Upper lobe of left lung (tissue), 6 donors: Measurements from ENCODE around the gene RAX2. TPM values are rescaled to one million over a fixed set of nuclear protein-coding genes. Genes with fewer than 3 reads are reported as not detected.

Experiments
- ATAC-seq, 2 donors: fragments of 200-7000 bp; cut with Tn5 transposase; one replicate each; pipeline ENCODE4 v1.9.1; 2022; ENCODE audit warnings: mild to moderate bottlenecking in 2 of 2, moderate library complexity in 2 of 2; ENCODE audit not compliant: low FRiP score in 2 of 2
- DNase-seq, 2 donors: peaks; one replicate each; pipeline ENCODE4 v3.0.0-alpha.2; 2019 to 2020
- H3K27ac ChIP-seq, 4 donors: fragments of 200-600 bp; sonication (generic); one replicate each; pipeline ENCODE4 v1.5.1; 2016 to 2019
- H3K27me3 ChIP-seq, 4 donors: fragments of 200-600 bp; sonication (generic); one replicate each; pipeline ENCODE4 v1.5.1; 2017 to 2019
- H3K36me3 ChIP-seq, 4 donors: fragments of 200-600 bp; sonication (generic); one replicate each; pipeline ENCODE4 v1.5.1; 2016 to 2019
- H3K4me1 ChIP-seq, 4 donors: fragments of 200-600 bp; sonication (generic); one replicate each; pipeline ENCODE4 v1.5.1; 2018 to 2019
- H3K4me3 ChIP-seq, 4 donors: fragments of 200-600 bp; sonication (generic); one replicate each; pipeline ENCODE4 v1.5.1; 2017 to 2019; ENCODE audit warnings: mild to moderate bottlenecking in 2 of 4, moderate library complexity in 1 of 4
- H3K9me3 ChIP-seq, 4 donors: fragments of 200-600 bp; sonication (generic); one replicate each; pipeline ENCODE4 v1.5.1; 2018 to 2019
- CTCF ChIP-seq, 6 experiments: fragments of 450-650 bp in 4 of 6; fragments of 200-600 bp in 2 of 6; sonication (generic) in 2 of 6; IDR thresholded peaks; one replicate each; pipeline ENCODE4 v1.5.1; 2016 to 2019; ENCODE audit warnings: antibody characterized with exemption in 6 of 6
- EP300 ChIP-seq, 4 donors: sonication (generic); formaldehyde crosslinking; IDR thresholded peaks; one replicate each; pipeline ENCODE4 v1.5.1; 2017; ENCODE audit warnings: antibody characterized with exemption in 4 of 4, control low read depth in 2 of 4
- POLR2A ChIP-seq, 4 donors: fragments of 450-650 bp; IDR thresholded peaks; one replicate each; pipeline ENCODE4 v1.5.1; 2016 to 2017; ENCODE audit warnings: antibody characterized with exemption in 4 of 4, mild to moderate bottlenecking in 2 of 4
- POLR2AphosphoS5 ChIP-seq, 2 donors: sonication (generic); formaldehyde crosslinking; IDR thresholded peaks; one replicate each; pipeline ENCODE4 v1.5.1; 2017; ENCODE audit warnings: antibody characterized with exemption in 2 of 2
- WGBS, 2 donors: methylation state at CpG; one replicate each; pipeline ENCODE4 v1.1.5; 2017 to 2018; 5-methylcytosine and 5-hydroxymethylcytosine counted together
- total RNA-seq, 6 donors: library from RNA; depleted of rRNA in 4 of 6; stranded (reverse); fragments of >200 nt in 4 of 6; gene quantifications; one replicate each; pipeline versions ENCODE4 v1.1.0 to v1.2.1, GENCODE V29; 2016 to 2021
- donor health status: DM: no; HTN: no; CAD: no; lungs with moderate emphysema.
- donor health status: DM: no; HTN: yes; CAD: no; lungs with severe emphysema.

Gene RAX2
- total RNA-seq, 6 donors from 2014 or later, result not detected

DNA sequence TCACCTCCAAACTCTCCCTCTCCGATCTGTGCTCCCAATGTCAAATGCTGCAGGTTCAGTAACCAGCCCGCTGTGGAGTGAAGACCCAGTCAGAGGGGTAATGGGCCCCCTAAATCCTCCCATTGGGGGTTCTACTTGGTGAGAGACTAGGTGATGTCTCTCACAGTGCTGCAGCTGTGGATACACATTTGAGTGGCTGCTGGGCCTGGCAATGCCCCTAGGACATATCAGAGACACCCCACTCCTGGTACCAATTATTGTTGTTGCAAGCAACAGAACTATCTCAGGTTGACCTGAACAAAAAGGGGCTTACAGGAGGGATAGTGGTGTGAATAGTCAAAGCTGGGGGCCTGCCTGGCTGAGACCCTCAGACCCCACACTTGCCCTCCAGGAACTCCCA, 9.6 kb upstream of the RAX2 start:
- 96 to 100% methylated on average over 2 of the region's 2 CpGs for WGBS, 2 donors
- no peak overlapping the region for H3K4me3 ChIP-seq
- H3K27me3 ChIP-seq, result peaks cover 0 to 7% (median 3%) of the 10 kb centered on the region in 4 donors
- peaks cover 12 to 27% (median 17%) of the 10 kb centered on the region in 4 donors for H3K9me3 ChIP-seq
- H3K4me1 ChIP-seq, result peaks cover 0 to 19% (median 4%) of the 10 kb centered on the region in 4 donors
- H3K36me3 ChIP-seq, result peaks cover 0 to 10% (median 0%) of the 10 kb centered on the region in 4 donors
- TF ChIP-seq POLR2AphosphoS5 (IDR thresholded peaks at IDR 0.05), result no peak
- TF ChIP-seq CTCF (IDR thresholded peaks at IDR 0.05), result no peak
- no peak for TF ChIP-seq POLR2A (IDR thresholded peaks at IDR 0.05)
- no peak for TF ChIP-seq EP300 (IDR thresholded peaks at IDR 0.05)
- H3K27ac ChIP-seq, result no peak overlapping the region
- DNase-seq, result no peak
- ATAC-seq, result no peak

DNA sequence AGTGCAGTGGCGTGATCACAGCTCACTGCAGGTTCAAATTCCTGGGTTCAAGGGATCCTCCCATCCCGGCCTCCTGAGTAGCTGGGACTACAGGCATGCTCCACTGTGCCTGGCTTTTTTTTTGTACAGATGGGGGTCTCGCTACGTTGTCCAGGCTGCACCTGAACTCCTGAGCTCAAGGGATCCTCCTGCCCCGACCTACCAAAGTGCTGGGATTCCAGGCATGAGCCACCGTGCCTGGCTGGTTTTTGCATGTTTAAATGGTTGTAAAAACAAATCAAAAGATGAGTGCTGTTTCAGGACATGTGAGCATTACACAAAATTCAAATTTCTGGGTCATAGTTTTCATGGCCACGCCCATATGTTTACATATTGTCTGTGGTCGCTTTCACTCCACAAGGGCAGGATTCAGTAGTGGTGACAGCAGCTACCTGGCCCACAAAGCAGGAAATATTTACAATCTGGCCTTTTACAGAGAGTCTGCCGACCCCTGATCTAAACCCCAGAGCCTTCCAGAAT, 8.8 kb upstream of the RAX2 start:
- H3K4me3 ChIP-seq, result no peak overlapping the region
- peaks cover 0 to 4% (median 2%) of the 10 kb centered on the region in 4 donors for H3K27me3 ChIP-seq

DNA sequence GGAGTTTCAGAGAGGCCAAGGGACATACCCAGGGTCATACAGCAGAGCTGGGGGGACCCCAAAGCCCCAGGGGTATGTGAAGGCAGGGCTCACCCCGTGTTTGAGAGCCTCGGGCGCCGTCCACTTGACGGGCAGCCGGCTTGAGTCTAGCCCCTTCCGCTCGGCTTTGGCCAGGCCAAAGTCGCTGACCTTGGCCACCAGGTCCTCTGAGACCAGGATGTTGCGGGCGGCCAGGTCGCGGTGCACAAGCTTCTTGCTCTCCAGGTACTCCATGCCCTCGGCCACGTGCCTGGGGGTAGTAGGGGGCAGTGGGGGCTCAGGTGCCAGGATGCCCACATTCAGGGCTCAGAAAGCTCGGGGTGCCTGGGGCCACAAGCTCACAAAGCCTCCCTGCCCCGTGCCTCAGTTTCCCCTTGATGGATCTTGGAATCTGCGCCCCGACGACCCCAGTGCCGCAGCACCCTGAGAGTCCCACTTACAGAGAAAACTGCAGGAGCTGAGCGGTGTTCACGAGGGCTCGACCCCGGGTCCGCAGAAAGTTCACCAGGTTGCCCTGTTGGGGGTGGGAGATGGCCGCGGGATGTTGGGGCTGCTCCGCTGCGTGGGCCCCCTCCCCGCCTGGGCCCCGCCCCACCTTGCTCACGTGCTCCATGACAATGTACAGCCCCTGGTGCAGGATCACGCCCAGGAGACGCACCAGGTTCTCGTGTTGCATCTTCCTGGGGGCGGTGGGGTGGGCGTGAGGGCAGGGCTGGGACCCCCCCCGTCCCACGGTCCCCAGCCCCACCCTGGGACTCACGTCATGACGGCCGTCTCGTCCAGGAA, 7.1 kb upstream of the RAX2 start:
- WGBS, 2 donors, result 75 to 85% methylated on average over 4 to 44 of the region's 44 CpGs
- peaks cover 0 to 10% (median 0%) of the 10 kb centered on the region in 4 donors for H3K36me3 ChIP-seq
- no peak overlapping the region for H3K4me3 ChIP-seq
- H3K4me1 ChIP-seq, result no peaks in the 10 kb centered on the region
- ATAC-seq, result no peak
- H3K9me3 ChIP-seq, result peaks cover 12 to 27% (median 17%) of the 10 kb centered on the region in 4 donors
- no peak for TF ChIP-seq CTCF (IDR thresholded peaks at IDR 0.05)
- TF ChIP-seq POLR2A (IDR thresholded peaks at IDR 0.05), result no peak
- TF ChIP-seq EP300 (IDR thresholded peaks at IDR 0.05), result no peak
- no peak for TF ChIP-seq POLR2AphosphoS5 (IDR thresholded peaks at IDR 0.05)
- H3K27me3 ChIP-seq, result no peaks in the 10 kb centered on the region
- H3K27ac ChIP-seq, result no peak overlapping the region
- DNase-seq, result peak in 1 of 2 donors; percentile 80

More for the DNA sequence above, 8.8 kb upstream of the RAX2 start:
- TF ChIP-seq POLR2A (IDR thresholded peaks at IDR 0.05) (no peak), POLR2AphosphoS5 (IDR thresholded peaks at IDR 0.05) (no peak), CTCF (IDR thresholded peaks at IDR 0.05) (no peak), EP300 (IDR thresholded peaks at IDR 0.05) (no peak)
- WGBS, 2 donors, result 84 to 89% methylated on average over 9 of the region's 9 CpGs
- DNase-seq, result no peak
- H3K4me1 ChIP-seq, result peaks cover 0 to 13% (median 4%) of the 10 kb centered on the region in 4 donors
- H3K36me3 ChIP-seq, result peaks cover 0 to 10% (median 0%) of the 10 kb centered on the region in 4 donors
- ATAC-seq, result no peak
- peaks cover 12 to 27% (median 17%) of the 10 kb centered on the region in 4 donors for H3K9me3 ChIP-seq
- no peak overlapping the region for H3K27ac ChIP-seq

GRCh38 chr19:3778104-3778867, 6.3 kb upstream of the RAX2 start:
- Histone ChIP-seq H3K4me3 (no peak overlapping the region), H3K27ac (no peak overlapping the region), H3K27me3 (no peaks in the 10 kb centered on the region), H3K4me1 (no peaks in the 10 kb centered on the region), H3K36me3 (peaks cover 0 to 10% (median 0%) of the 10 kb centered on the region in 4 donors), H3K9me3 (peaks cover 12 to 27% (median 17%) of the 10 kb centered on the region in 4 donors)
- TF ChIP-seq CTCF (IDR thresholded peaks at IDR 0.05) (no peak), POLR2AphosphoS5 (IDR thresholded peaks at IDR 0.05) (no peak), POLR2A (IDR thresholded peaks at IDR 0.05) (no peak), EP300 (IDR thresholded peaks at IDR 0.05) (no peak)
- DNase-seq (peak in 1 of 2 donors; percentile 84), ATAC-seq (no peak)
- 91 to 94% methylated on average over 19 to 35 of the region's 37 CpGs for WGBS, 2 donors
